GM19351 (cell line): ENCODE data around the gene AK8.

ENCODE experiments used
- ATAC-seq: cut with Tn5 transposase; IDR thresholded peaks from one replicate; pipeline ENCODE4 v1.9.1; 2021; ENCODE audit warnings: mild to moderate bottlenecking, moderate library complexity; ENCODE audit not compliant: unreplicated experiment

The AK8 gene

DNA sequence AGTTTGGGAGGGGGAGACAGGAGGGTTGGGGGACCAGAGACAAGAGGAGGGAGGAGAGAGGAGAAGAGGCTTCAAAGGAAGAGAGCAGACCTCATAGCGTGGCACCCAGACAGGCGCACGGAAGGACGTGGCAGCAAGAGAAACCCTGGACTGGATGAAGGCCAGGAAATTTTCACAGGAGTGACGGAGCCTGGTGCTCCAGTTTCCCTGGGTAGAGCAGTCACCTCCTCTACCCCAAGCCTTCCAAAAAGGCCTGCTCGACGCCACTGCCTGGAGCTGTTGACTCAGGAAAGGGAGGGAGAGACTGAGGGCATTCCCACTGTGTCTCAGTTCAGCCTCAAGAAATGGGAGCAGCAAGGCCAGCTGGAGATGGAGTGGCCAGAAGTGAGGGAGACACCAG, 19.3 kb downstream of the AK8 start:
- no peak for ATAC-seq

DNA sequence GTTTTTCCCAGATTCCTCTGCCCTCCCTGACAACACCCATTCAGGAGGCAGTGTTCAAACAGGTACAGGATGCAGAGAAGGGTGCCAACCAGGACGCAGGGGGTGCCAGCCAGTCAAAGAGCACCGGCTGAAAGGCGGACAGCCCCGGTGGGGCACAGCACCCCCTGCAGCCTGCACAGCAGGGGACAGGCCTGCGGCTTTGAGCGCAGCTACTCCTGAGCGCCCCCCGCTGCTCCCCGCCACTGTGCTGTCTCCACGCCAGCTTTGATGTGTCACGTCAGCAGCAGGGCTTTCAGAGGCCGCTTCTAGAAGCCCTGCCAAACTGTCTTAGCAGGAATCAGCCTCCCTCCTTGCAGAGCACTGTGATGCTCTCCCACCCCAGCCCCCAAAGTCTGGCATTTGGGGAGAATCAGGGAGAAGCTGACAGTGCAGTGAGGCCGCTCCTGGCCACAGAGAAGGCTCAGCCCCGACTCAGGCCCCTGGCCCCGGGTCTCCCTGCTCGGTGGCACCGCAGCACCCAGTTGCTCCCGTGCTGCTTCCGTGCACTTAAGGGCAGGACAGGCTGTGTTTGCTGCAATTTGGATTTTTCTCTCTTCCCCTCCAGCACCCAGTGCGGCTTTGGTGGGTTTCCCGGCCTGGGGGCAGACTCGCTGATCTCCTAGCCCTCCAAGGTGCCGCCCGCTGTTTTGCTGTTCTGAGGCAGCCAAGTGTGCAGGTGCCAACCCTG, 20.3 kb downstream of the AK8 start:
- ATAC-seq: no peak

- ATAC-seq: no peak
These were observed 21.1 kb downstream of the AK8 start for GRCh38 chr9:132857031-132857430.

DNA sequence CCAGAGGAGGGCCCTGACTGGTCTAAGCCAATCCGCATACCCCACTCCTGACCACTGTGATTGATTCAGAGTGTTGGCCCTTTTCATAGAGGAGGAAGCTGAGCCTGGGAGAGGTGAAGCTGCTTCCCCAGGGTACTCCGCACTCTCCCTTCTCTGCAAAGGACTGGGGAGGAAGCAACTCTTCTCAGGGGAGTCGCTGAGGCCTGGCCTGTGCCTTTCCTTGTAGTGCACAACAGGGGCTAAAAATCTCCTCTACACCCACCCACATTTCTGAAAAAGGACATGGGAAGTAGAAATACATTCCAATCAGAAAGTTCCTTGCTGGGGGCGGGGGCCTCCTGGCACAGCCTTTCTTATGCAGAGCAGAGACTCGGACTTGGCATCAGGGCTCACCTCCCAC, 22.2 kb downstream of the AK8 start:
- ATAC-seq: no peak

DNA sequence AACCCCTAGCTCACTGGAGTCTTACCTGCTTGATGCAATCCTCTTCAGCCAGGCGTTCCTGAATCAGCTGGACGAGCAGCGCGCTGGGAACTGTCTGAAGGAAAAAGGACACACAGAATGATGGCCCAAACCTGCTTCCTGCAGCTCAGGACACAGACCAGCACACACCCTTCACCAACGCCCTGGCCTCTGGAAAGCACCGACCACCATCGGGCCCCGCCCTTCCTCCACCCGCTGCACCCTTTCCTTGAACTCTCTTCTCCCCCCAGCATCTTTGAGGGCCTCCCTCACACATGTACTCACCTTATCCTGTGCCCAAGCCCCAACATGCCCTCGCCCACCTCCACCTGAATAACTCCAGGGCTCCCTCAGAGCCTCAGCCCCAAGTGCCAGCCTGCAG, 23.3 kb downstream of the AK8 start:
- ATAC-seq: no peak

DNA sequence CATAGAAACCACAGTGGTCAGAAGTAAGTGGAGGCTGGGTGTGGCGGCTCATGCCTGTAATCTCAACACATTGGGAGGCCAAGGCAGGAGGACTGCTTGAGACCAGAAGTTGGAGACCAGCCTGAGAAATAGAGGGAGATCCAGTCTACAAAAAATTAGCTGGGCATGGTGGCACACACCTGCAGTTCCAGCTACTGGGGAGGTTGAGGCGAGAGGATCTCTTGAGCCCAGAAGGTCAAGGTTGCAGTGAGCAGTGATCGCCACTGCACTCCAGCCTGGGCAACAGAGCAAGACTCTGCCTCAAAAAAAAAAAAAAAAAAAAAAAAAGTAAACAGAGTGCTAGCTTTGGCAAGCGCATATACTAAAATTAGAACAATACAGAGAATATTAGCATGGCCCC, 24.6 kb downstream of the AK8 start:
- no peak for ATAC-seq

- no peak for ATAC-seq
These were observed 28.8 kb downstream of the AK8 start for GRCh38 chr9:132849185-132849706.

DNA sequence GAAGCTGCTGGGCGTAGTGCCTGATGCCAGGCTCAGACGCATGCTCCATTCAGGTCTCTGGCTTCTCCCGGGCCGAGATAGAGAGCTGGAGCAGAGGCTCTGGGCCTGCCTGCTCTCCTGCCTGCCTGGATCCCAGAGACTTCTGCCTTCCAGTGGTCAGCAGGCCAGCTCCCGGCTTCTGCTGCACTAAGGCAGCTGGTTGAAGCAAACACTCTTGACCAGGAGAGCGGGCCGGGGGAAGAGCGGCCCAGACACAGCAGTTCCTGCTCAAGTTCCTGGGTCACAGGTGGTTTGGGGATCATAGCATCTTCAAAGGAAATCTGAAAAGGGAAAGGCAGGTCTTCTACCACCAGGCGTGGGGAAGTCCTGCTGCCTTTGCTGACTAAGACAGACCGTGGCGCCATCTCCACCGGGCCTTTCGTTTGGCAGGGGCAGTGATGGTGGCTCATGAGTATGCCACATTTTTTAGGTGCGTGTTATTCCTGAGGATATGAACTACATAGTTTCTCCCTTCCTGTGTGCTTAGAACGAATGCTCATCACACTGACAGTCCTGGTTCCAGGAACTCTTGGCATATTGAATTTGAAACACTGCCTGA, 31.1 kb downstream of the AK8 start:
- ATAC-seq: no peak

- no peak for ATAC-seq
These were observed 31.8 kb downstream of the AK8 start for GRCh38 chr9:132846109-132846917.

DNA sequence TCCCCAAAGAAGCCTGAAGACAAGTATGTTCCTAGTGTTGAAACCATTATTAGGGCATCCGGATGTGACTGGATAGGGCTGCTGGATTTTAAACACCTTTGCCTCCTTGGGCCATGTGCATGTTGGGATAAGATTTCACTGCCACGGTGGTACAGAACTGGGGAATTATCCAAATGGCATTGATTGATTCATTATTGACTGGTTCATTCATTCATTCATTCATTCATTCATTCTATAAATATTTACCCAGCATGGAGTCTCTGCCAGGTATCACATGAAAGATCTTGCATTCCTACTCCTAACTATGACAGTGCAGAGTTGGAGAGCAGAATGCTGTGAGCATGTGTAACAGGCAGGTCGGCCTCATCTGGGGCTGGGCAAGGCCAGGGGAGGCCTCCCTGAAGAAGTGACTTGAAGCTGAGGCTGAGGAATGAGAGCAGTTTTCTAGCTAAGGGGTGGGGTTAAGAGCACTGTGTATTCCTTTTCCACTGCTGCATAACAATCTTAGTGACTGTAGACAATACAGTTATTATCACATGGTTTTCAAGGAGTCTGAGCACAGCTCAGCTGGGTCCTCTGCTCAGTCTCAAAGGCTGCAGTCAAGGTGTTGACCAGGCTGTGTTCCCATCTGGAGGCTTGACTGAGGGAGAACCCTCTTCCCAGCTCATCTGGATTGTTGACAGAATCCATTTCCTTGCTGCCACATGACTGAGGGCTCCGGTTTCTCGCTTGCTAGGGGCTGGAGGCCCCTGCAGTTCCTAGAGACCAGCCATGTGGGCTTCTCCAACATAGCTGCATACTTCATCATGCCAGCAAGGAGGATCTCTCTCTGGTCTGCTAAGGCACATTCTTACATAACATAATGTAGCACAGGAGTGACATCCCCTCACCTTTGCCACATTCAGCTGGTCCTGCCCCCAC, 35.7 kb downstream of the AK8 start:
- ATAC-seq: no peak

- no peak for ATAC-seq
These were observed 37.1 kb downstream of the AK8 start for GRCh38 chr9:132840980-132841379.

- no peak for ATAC-seq
These were observed 39.8 kb downstream of the AK8 start for GRCh38 chr9:132838291-132838690.

GRCh38 chr9:132837501-132838286, 40.4 kb downstream of the AK8 start:
- no peak for ATAC-seq

DNA sequence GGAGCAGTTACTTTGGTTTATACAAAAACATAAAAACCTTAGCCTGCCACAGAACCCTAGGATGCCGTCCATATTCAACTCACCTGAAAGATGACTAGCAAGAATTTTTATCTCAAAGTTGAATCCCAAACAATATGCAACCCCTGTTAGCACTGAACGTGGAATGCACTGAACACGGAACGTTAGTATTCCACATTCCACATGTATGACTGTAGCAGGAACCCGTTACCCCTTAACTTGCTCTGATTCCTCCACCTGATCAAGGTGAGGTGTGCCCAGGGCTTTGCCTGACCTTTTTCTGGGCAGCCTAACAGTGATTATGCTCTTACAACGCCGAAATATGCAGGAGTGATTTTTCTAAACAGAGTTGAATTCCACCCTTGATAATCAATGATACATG, 43.7 kb downstream of the AK8 start:
- no peak for ATAC-seq

- ATAC-seq: no peak
These were observed 44.4 kb downstream of the AK8 start for GRCh38 chr9:132833550-132834121.

DNA sequence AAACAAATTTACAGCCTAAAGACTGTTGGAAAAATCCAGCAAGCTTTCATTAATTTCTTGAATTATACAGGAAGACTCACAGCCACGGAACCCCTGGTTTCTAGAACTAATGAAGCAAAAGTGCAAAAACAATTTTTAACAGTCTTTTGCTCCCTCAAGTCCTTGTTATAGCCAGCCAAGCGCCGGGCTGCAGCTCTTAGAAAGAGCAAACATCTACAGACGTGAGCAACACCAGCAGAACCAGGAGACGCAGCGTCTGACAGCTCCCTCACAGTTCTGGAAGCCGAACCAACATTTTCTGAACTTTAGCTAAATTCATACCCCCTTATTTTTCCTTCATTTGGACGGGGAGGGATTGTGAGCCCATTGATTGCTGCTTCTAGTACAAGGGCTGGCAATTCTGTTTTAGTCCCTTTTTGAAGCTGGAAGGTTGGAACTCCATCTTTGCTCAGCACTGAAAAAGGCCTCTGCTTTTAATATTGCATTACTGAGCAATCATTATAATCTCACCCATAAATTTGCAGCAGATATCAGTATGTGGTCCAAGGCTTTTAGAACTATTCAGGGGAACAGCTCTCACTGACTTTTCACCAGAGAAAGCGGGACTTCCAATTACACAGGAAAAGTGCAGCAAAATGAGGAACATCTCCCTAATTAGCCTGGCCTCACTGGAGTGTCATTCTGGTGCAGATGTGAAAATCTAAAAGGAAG, 45.8 kb downstream of the AK8 start:
- ATAC-seq: no peak

- no peak for ATAC-seq
These were observed 49.8 kb downstream of the AK8 start for GRCh38 chr9:132828201-132828770.

DNA sequence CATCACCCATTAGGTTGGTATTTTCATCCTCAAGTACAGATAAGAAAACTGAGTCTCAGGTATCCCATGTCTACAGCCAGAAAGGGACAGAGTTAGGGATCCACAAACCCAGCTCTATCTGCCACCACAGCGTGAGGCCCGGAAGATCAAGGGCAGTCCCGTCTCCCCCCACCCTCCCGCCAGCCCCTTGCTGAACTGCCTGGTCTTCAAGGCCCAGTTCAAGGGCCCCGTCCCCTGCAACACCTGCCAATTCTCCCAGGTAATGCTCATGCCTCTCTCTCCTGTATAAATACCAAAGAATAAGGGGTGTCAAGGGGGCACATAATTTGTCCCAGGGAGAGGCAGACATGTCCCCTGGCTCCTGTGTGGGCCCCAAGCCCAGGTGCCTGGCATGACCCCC, 50.7 kb downstream of the AK8 start:
- ATAC-seq: no peak
